HCT116 (cell line): ENCODE data around the gene PGLYRP4.
"Not testable (repeated sequence)": the region's sequence is repeated elsewhere in the genome, so short reads cannot be mapped to it uniquely, and the experiment has no call there.

Experiments
- FOSL1 ChIP-seq: IDR thresholded peaks from 2 replicates; pipeline ENCODE4 v1.6.1; 2012; ENCODE audit warnings: low read depth
- POLR2A ChIP-seq: IDR thresholded peaks from 2 replicates; pipeline ENCODE4 v1.7.0; 2011; ENCODE audit warnings: borderline replicate concordance; ENCODE audit not compliant: insufficient read depth, insufficient read length; ENCODE audit errors: extremely low read depth
- RAD21 ChIP-seq: IDR thresholded peaks from 2 replicates; pipeline ENCODE4 v1.6.1; 2012; ENCODE audit warnings: low read depth, mild to moderate bottlenecking
- TF ChIP-seq, protein P1 (sequence below), 3 experiments: fragments of 200-600 bp in 1 of 3; sonication (generic) in 1 of 3; IDR thresholded peaks in 2 of 3; conservative IDR thresholded peaks in 1 of 3; 2 replicates each; pipeline ENCODE4 v1.5.1; 2012 to 2017; ENCODE audit warnings: low read depth in 2 of 3, low read length in 2 of 3, antibody characterized with exemption in 1 of 3, borderline replicate concordance in 1 of 3, control low read depth in 1 of 3, mild to moderate bottlenecking in 1 of 3, mixed read lengths in 1 of 3, mixed run types in 1 of 3, moderate library complexity in 1 of 3; ENCODE audit not compliant: insufficient read depth in 1 of 3

- TF ChIP-seq POLR2A, RAD21, FOSL1: not testable (repeated sequence)
- TF ChIP-seq, protein P1, sequence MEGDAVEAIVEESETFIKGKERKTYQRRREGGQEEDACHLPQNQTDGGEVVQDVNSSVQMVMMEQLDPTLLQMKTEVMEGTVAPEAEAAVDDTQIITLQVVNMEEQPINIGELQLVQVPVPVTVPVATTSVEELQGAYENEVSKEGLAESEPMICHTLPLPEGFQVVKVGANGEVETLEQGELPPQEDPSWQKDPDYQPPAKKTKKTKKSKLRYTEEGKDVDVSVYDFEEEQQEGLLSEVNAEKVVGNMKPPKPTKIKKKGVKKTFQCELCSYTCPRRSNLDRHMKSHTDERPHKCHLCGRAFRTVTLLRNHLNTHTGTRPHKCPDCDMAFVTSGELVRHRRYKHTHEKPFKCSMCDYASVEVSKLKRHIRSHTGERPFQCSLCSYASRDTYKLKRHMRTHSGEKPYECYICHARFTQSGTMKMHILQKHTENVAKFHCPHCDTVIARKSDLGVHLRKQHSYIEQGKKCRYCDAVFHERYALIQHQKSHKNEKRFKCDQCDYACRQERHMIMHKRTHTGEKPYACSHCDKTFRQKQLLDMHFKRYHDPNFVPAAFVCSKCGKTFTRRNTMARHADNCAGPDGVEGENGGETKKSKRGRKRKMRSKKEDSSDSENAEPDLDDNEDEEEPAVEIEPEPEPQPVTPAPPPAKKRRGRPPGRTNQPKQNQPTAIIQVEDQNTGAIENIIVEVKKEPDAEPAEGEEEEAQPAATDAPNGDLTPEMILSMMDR (IDR thresholded peaks at IDR 0.05 in 2 of 3, conservative IDR thresholded peaks at IDR 0.05 in 1 of 3; ENCODE audit: borderline replicate concordance in 1 of 3, insufficient read depth in 1 of 3, low read depth in 2 of 3, low read length in 2 of 3): not testable (repeated sequence)
Measured at GRCh38 chr1:153316013-153316412, 32.6 kb downstream of the PGLYRP4 start.
